Measurements from ENCODE around the gene NDUFA8.

The NDUFA8 gene

DNA sequence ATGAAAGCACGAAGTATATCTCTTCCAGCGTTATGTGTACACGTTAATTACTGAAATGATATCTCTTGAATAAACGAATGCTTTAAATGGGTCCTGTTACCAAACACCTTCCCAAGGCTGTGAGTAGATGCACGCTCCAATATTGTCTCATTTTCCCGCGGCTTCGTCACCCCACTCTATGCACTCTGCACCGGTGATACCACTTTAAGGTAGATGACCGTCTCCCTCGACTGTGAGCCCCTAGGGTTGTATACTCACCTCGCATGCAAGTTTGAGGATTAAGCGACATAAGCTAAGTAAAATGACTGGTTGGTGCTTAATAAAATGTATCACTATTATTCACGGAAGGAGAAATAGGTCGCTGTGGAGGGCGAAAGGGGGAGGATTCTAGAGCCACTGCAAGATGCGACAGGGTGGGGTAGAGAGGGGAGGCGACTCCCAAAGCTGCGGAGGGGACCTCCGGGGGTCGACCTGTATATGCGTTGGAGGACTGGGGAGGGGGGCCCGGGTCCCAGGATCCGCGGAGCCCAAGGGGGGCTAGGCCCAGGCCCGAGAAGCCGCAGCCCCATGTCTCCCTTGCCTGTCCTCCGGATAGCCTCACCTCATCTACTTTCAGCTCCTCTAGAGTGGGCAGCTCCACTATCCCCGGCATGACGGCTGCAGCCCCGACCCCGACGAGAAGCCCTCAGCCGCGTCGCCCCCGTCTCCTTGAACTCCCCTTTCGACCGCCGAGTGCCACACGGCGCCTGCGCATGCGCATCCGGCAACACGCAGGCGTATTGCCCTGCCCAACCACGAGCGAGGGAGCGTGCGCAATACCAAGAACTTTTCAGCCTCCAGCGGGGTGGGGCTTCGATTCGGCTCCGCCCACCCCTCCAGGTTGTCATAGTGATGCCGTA, at the start of gene NDUFA8, which contains the start of gene MORN5:
Gene NDUFA8, minus strand, starts transcription at position 754 of the 899 bp plus-strand sequence. Its CDS starts 102 bp downstream, at position 652.
Gene MORN5, plus strand, starts transcription at position 883 of the 899 bp plus-strand sequence. CDS start 65 bp downstream, outside the sequence.
- DNase-seq (ENCODE audit: low read depth): peak; percentile 96
- TF ChIP-seq, protein P1, sequence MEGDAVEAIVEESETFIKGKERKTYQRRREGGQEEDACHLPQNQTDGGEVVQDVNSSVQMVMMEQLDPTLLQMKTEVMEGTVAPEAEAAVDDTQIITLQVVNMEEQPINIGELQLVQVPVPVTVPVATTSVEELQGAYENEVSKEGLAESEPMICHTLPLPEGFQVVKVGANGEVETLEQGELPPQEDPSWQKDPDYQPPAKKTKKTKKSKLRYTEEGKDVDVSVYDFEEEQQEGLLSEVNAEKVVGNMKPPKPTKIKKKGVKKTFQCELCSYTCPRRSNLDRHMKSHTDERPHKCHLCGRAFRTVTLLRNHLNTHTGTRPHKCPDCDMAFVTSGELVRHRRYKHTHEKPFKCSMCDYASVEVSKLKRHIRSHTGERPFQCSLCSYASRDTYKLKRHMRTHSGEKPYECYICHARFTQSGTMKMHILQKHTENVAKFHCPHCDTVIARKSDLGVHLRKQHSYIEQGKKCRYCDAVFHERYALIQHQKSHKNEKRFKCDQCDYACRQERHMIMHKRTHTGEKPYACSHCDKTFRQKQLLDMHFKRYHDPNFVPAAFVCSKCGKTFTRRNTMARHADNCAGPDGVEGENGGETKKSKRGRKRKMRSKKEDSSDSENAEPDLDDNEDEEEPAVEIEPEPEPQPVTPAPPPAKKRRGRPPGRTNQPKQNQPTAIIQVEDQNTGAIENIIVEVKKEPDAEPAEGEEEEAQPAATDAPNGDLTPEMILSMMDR (IDR thresholded peaks at IDR 0.05; ENCODE audit: insufficient read depth, low read depth, low read length, missing control alignments): peak; percentile 14

DNA sequence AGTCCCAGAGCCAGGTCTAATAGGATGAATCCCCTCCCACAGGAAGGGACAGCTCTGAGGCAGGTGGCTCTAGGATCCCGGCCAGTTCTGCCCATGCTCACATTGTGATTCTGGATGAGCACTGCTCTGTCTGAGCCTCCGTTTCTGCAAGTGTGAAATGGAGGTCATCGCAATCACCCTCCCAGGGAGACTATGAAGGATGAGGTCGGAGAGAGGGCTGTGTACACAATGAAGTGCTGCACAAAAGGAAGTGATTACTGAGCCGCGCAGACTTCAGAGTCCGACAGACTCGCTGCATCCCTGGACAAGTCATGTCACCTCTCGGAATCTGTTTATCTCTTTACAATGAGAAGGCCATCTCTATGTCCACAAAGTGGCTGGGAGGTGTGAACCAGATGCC, 47.5 kb upstream of the NDUFA8 start:
- H3K4me3 ChIP-seq (ENCODE audit: low read length): no peak overlapping the region
- no peak for DNase-seq (ENCODE audit: low read depth)
- TF ChIP-seq, protein P1 (IDR thresholded peaks at IDR 0.05; ENCODE audit: insufficient read depth, low read depth, low read length, missing control alignments): no peak

More for the DNA sequence above, at the start of gene NDUFA8, which contains the start of gene MORN5:
- H3K4me3 ChIP-seq (ENCODE audit: low read length): peak within 1 kb of the TSS; percentile 85

- no peak for DNase-seq (ENCODE audit: low read depth)
- no peak overlapping the region for H3K4me3 ChIP-seq (ENCODE audit: low read length)
- TF ChIP-seq, protein P1 (IDR thresholded peaks at IDR 0.05; ENCODE audit: insufficient read depth, low read depth, low read length, missing control alignments): no peak
Observed at GRCh38 chr9:122206118-122207046, 46.8 kb upstream of the NDUFA8 start.

GRCh38 chr9:122205176-122205575, 45.6 kb upstream of the NDUFA8 start:
- DNase-seq (ENCODE audit: low read depth): no peak
- TF ChIP-seq, protein P1 (IDR thresholded peaks at IDR 0.05; ENCODE audit: insufficient read depth, low read depth, low read length, missing control alignments): no peak
- H3K4me3 ChIP-seq (ENCODE audit: low read length): no peak overlapping the region

GRCh38 chr9:122204491-122204890, 44.9 kb upstream of the NDUFA8 start:
- H3K4me3 ChIP-seq (ENCODE audit: low read length): no peak overlapping the region
- TF ChIP-seq, protein P1 (IDR thresholded peaks at IDR 0.05; ENCODE audit: insufficient read depth, low read depth, low read length, missing control alignments): no peak
- DNase-seq (ENCODE audit: low read depth): no peak

GRCh38 chr9:122204055-122204454, 44.5 kb upstream of the NDUFA8 start:
- DNase-seq (ENCODE audit: low read depth): no peak
- H3K4me3 ChIP-seq (ENCODE audit: low read length): no peak overlapping the region
- TF ChIP-seq, protein P1 (IDR thresholded peaks at IDR 0.05; ENCODE audit: insufficient read depth, low read depth, low read length, missing control alignments): no peak

All from epithelial cell of esophagus (primary cell).